Duodenal mucosa (tissue), 2 donors: Measurements from ENCODE around the gene UBP1.
"Not testable (repeated sequence)": the region's sequence is repeated elsewhere in the genome, so short reads cannot be mapped to it uniquely, and the experiment has no call there.

ENCODE experiments used
- H3K27ac ChIP-seq: one replicate; pipeline ENCODE4 v1.7.0; 2013; ENCODE audit warnings: low read depth, low read length
- H3K27me3 ChIP-seq, 2 donors: one replicate each; pipeline ENCODE4 v1.7.0; 2013; ENCODE audit warnings: low read length in 2 of 2, control low read depth in 1 of 2; ENCODE audit not compliant: insufficient read depth in 2 of 2, control insufficient read depth in 1 of 2
- H3K36me3 ChIP-seq, 2 donors: one replicate each; pipeline ENCODE4 v1.7.0; 2013; ENCODE audit warnings: low read length in 2 of 2, control low read depth in 1 of 2; ENCODE audit not compliant: insufficient read depth in 2 of 2, control insufficient read depth in 1 of 2
- H3K4me1 ChIP-seq, 2 donors: one replicate each; pipeline ENCODE4 v1.7.0; 2013; ENCODE audit warnings: low read length in 2 of 2, control low read depth in 1 of 2; ENCODE audit not compliant: insufficient read depth in 2 of 2, control insufficient read depth in 1 of 2
- H3K4me3 ChIP-seq, 2 donors: one replicate each; pipeline ENCODE4 v1.7.0; 2013; ENCODE audit warnings: low read length in 2 of 2, low read depth in 1 of 2
- H3K9ac ChIP-seq, 2 donors: one replicate each; pipeline ENCODE4 v1.7.0; 2013; ENCODE audit warnings: low read length in 2 of 2, low read depth in 1 of 2
- H3K9me3 ChIP-seq, 2 donors: one replicate each; pipeline ENCODE4 v1.7.0; 2013; ENCODE audit warnings: low read length in 2 of 2, control low read depth in 1 of 2; ENCODE audit not compliant: control insufficient read depth in 1 of 2

The UBP1 gene

DNA sequence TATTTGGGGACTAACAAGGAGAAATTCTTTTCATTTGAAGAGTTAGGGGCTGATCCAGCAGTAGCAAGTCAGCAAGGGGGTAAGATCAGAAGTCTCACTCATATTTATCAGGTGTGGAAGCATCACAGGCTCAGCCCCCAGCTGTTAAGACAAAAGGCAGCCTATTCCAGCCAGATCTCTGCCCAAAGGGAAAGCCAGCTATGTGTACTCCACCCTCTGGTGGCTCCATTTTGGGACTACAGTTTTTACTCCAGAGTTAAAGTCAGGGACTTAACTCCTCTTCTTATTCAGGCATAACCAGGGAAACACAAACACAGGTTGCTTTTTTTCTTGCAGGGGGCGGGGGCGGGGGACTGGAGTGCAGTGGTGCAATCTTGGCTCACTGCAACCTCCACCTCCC is 19.2 kb downstream of the UBP1 start:
- Histone ChIP-seq H3K4me1 (peaks cover 0 to under 1% of the 10 kb centered on the region in 2 donors), H3K36me3 (peaks cover 4 to 32% of the 10 kb centered on the region in 2 donors), H3K27ac (no peak overlapping the region), H3K4me3 (no peak overlapping the region), H3K27me3 (no peaks in the 10 kb centered on the region), H3K9ac (no peak overlapping the region), H3K9me3 (no peaks in the 10 kb centered on the region)

DNA sequence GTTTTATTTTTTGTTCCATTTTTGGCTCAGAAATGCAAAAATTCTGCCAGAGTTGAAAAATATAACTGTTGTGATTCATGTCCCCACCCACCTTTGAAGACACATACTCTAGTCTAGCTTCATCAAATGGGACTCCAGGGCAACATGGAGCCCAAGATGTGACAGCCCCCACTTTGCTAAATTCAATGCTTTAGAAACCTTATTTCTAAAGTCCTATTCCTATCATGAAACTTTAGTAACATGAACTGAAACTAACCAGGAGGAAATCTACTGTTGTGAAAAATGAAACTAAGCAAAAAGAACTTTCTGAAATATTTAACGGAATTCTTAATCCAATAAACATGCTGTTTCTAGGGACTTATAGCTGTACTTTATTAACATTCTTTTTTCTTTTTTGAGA is 20.3 kb downstream of the UBP1 start:
- H3K36me3 ChIP-seq: peaks cover 8 to 33% of the 10 kb centered on the region in 2 donors
- H3K27me3 ChIP-seq: no peaks in the 10 kb centered on the region
- no peaks in the 10 kb centered on the region for H3K4me1 ChIP-seq
- H3K4me3 ChIP-seq: no peak overlapping the region
- no peak overlapping the region for H3K9ac ChIP-seq
- no peaks in the 10 kb centered on the region for H3K9me3 ChIP-seq
- H3K27ac ChIP-seq: no peak overlapping the region

DNA sequence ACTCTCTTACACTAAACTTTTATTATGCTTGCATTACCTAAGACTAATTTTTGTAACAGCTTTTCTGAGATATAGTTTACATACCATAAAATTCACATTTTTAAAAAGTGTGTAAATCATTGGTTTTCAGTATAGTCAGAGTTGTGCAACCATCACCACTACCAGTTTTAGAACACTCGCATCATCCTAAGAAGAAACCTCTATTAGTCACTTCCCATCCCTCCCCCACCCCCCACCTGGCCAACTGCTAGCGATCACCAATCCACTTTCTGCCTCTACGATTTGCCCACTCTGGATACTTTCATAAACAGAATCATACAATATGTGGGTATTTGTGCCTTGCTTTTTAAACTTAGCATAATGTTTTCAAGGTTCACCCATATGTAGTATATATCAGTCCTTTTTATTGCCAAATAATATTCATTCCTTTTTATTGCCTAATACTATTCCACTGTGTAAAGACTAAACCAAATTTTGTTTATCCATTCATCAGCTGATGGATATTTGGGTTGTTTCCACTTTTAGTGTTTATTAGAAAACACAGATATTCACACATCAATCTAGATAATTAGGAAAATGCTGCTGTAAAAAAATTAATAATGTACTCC is 23.0 kb downstream of the UBP1 start:
- Histone ChIP-seq H3K4me1 (no peaks in the 10 kb centered on the region), H3K4me3 (no peak overlapping the region), H3K27me3 (no peaks in the 10 kb centered on the region), H3K27ac (no peak overlapping the region), H3K36me3 (peaks cover 13 to 36% of the 10 kb centered on the region in 2 donors), H3K9me3 (no peaks in the 10 kb centered on the region), H3K9ac (no peak overlapping the region)

DNA sequence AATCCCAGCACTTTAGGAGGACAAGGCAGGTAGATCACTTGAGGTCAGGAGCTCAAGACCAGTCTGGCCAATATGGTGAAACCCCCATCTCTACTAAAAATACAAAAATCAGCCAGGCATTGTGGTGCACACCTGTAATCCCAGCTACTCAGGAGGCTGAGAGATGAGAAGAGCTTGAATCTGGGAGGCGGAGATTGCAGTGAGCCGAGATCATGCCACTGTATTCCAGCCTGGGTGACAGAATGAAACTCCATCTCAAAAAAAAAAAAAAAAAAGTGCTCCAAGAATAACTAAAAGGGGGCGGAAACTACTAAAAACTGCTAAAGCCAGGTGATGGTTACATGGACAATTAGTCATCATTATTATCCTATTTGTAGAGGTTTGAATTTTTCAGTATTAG is 29.4 kb downstream of the UBP1 start:
- not testable (repeated sequence) for H3K9ac ChIP-seq

DNA sequence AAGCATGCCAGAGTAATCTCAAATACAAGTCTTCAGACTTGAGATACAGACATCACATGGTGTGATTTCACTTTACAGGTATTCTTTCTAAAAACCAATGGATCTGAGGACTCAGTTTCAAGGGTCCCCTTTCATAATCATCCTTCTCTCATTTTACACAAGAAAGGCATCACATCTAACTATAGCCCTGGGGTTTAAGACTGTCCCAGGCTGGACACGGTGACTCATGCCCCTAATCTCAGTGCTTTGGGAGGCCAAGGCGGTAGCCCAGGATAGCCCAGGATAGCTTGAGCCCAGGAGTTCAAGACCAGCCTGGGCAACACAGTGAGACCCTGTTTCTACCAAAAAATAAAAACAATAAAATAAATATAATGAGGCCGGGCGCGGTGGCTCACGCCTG is 36.4 kb downstream of the UBP1 start:
- Histone ChIP-seq H3K4me3 (no peak overlapping the region), H3K36me3 (peaks cover 31 to 72% of the 10 kb centered on the region in 2 donors), H3K27ac (no peak overlapping the region), H3K27me3 (no peaks in the 10 kb centered on the region), H3K4me1 (no peaks in the 10 kb centered on the region), H3K9ac (no peak overlapping the region), H3K9me3 (no peaks in the 10 kb centered on the region)

More for the DNA sequence above, 29.4 kb downstream of the UBP1 start:
- H3K9me3 ChIP-seq, H3K27me3 ChIP-seq, H3K4me3 ChIP-seq, H3K4me1 ChIP-seq, H3K27ac ChIP-seq: not testable (repeated sequence)
- H3K36me3 ChIP-seq: peaks cover 42 to 73% of the 10 kb centered on the region in 2 donors

DNA sequence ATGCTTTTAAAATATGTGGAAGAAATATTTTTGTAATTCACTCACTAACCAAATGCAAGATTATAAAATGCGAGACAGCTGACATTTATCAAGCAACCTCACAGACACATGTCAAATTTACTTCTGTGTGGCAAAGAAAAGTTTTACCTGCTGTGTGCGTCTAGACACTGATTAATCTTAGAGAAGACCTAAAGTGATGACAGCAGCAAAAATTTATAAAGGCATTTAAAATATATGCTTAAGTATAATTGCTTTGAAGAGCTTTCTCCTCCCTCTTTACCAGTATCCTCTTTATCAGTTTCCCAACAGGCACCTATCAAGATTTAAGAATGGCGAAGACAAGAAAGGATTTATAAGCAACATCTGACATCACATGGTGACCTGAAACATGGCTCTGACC is 37.3 kb downstream of the UBP1 start:
- no peak overlapping the region for H3K4me3 ChIP-seq
- no peaks in the 10 kb centered on the region for H3K9me3 ChIP-seq
- no peaks in the 10 kb centered on the region for H3K4me1 ChIP-seq
- H3K27me3 ChIP-seq: no peaks in the 10 kb centered on the region
- H3K27ac ChIP-seq: no peak overlapping the region
- peaks cover 32 to 73% of the 10 kb centered on the region in 2 donors for H3K36me3 ChIP-seq
- H3K9ac ChIP-seq: no peak overlapping the region

DNA sequence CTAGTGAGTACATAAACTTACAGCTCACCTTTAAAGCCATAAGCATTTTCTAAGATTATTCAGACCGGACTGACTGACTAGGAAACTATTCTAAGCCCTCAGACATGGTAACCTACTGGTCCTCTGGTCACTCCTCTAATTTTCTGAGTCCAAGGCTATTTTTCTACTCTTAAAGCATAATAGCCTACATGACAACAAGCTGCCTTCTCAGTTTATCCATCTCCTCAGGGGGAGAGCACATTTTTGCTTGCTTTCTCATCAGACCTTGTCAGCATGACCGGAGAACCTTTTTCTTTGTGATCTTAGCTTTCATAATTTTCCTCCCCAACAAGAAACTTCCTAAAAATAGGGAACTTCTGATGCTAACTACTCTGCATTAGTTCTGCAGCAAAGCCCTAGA is 38.4 kb downstream of the UBP1 start:
- no peaks in the 10 kb centered on the region for H3K27me3 ChIP-seq
- H3K4me1 ChIP-seq: no peaks in the 10 kb centered on the region
- no peak overlapping the region for H3K27ac ChIP-seq
- H3K36me3 ChIP-seq: peaks cover 39 to 73% of the 10 kb centered on the region in 2 donors
- no peak overlapping the region for H3K4me3 ChIP-seq
- H3K9me3 ChIP-seq: no peaks in the 10 kb centered on the region
- H3K9ac ChIP-seq: no peak overlapping the region

DNA sequence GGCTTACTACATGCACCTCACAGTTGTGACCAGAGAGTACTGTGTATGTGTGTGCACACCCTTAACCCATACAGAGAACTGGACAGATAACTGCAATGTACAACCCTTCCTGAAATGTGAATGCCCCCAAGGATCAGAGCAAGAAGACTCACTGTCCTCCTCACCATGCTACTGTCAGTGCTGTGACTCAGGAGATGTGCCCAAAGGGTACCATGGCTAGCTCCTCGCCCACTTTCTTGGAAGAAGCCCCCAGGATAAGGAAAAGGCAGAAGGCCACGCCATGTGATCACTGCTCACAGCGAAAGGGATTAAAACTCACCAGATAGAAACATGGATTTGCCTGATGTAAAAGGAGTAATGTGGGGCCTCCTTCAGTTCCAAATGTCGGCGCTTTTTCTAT is 41.8 kb downstream of the UBP1 start:
- no peak overlapping the region for H3K4me3 ChIP-seq
- no peaks in the 10 kb centered on the region for H3K9me3 ChIP-seq
- no peaks in the 10 kb centered on the region for H3K27me3 ChIP-seq
- H3K27ac ChIP-seq: no peak overlapping the region
- H3K36me3 ChIP-seq: peaks cover 41 to 83% of the 10 kb centered on the region in 2 donors
- H3K9ac ChIP-seq: no peak overlapping the region
- no peaks in the 10 kb centered on the region for H3K4me1 ChIP-seq

DNA sequence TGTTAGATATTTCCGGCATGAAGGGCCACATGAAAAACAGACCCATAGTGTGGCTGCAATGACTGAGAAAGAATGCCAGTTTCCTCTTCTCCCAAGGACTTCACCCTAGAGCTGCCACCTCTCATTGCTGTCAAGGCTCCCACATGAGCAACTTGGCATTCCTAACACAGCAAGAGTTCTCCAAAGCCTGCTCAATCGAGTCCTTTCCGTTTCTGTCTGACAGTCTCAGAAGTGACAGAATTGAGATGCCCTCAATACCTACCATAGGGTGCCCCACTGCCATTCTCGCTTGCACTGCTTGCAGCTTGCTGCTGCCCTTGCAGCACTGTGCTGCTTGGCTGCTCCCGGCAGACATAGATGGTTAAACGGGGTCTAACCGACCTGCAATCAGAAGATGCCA is 44.3 kb downstream of the UBP1 start:
- Histone ChIP-seq H3K4me1 (no peaks in the 10 kb centered on the region), H3K27ac (no peak overlapping the region), H3K27me3 (no peaks in the 10 kb centered on the region), H3K9ac (no peak overlapping the region), H3K9me3 (no peaks in the 10 kb centered on the region), H3K36me3 (peaks cover 32 to 84% of the 10 kb centered on the region in 2 donors), H3K4me3 (no peak overlapping the region)

DNA sequence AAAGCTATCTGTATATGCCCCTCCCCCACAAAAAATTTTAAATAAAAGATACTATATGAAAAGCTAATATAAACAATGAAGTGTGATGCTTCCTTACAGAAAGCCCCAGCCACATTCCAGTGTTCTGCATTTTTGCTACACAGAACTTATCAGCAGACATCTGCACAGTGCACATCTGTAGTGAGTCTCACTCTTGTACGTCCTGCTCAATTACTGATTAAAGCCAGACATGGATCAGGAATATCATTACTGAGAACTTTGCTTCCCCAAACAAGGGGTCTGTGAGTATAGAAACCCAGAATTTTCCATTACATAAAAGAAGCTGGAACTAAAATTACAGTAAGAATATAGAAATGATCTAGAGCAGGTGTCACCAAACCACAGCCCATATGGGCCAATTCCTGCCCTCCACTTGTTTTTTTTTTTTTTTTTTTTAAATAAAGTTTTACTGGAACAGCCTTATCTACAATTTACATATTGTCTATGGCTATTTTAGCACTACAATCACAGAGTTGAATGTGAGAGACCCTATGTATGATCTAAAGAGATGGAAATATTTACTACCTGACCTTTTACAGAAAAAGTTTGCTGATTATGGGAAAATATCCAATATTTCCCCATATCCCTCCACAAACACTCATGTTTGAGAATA is 45.7 kb downstream of the UBP1 start:
- Histone ChIP-seq H3K27ac (no peak overlapping the region), H3K27me3 (no peaks in the 10 kb centered on the region), H3K36me3 (peaks cover 40 to 84% of the 10 kb centered on the region in 2 donors), H3K9ac (no peak overlapping the region), H3K9me3 (no peaks in the 10 kb centered on the region), H3K4me1 (no peaks in the 10 kb centered on the region), H3K4me3 (no peak overlapping the region)
